ENCODE results near the gene CNPPD1.

CNPPD1 gene

DNA sequence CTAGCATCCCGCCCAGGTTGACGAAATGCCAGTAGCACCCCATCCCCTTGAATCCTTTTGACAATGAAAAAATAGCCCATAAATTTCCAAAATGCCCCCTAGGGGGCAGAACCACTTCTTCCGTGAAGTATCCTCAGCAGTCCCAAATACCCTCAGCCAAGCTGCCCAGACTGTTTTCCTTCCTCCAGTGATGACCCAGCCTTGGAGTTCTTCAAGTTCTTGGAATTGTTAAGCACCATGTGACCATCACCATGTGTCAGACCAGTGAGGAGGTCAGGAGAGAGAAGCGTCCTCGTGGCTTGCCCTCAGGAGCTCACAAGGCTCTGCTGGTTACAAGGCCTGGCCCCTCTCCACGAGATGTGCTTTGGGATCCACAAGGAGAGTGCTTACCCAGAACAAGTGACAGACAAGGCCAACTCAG, 5.5 kb downstream of the CNPPD1 start:
- peak; percentile 48 for DNase-seq (ENCODE audit: low read depth)
- TF ChIP-seq CTCF (IDR thresholded peaks at IDR 0.05; ENCODE audit: insufficient read depth, low read depth, low read length, missing control alignments): peak; percentile 67
- no peak overlapping the region for H3K4me3 ChIP-seq (ENCODE audit: low read depth, low read length)

DNA sequence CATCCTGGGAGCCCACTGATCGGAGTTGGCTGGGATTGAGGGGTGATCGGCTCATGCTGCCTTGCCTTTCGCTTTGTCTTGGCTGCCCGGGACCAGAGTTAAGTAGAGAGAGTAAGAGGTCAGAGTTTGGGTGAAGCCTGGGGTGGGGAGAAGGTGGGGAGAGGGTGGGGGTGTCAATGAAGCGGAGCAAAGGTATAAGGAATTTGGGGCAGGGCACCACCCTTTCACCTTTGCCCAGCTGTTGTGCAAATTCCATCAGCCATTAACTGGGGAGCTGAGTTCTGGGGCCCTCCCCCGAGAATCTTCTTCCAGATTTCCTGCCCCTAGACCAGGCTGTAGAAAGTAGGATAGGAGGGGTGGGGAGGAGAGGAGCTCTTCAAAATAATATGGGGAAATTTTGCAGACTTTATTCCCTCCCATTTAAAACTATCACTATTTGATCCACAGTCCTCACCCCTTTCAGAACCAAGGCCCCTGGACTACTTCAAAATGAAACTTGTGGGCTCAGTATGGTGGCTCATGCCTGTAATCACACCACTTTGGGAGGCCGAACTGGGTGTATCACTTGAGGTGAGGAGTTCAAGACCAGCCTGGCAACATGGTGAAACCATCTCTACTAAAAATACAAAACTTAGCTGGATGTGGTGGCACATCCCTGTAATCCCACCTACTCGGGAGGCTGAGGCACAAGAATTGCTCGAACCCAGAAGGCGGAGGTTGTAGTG, 6.6 kb downstream of the CNPPD1 start, which contains the start of gene SLC23A3:
TSS of gene SLC23A3 (minus strand) at position 100 of the 725 bp plus-strand sequence. CDS start at position 55, 45 bp downstream.
- H3K4me3 ChIP-seq (ENCODE audit: low read depth, low read length): no peak within 1 kb of the TSS
- TF ChIP-seq CTCF (IDR thresholded peaks at IDR 0.05; ENCODE audit: insufficient read depth, low read depth, low read length, missing control alignments): no peak
- DNase-seq (ENCODE audit: low read depth): no peak

- no peak for DNase-seq (ENCODE audit: low read depth)
Observed at GRCh38 chr2:219168932-219169331, 7.8 kb downstream of the CNPPD1 start.

GRCh38 chr2:219168526-219168925, 8.2 kb downstream of the CNPPD1 start:
- no peak overlapping the region for H3K4me3 ChIP-seq (ENCODE audit: low read depth, low read length)
- DNase-seq (ENCODE audit: low read depth): no peak
- TF ChIP-seq CTCF (IDR thresholded peaks at IDR 0.05; ENCODE audit: insufficient read depth, low read depth, low read length, missing control alignments): no peak

More at GRCh38 chr2:219168932-219169331, 7.8 kb downstream of the CNPPD1 start:
- no peak overlapping the region for H3K4me3 ChIP-seq (ENCODE audit: low read depth, low read length)
- TF ChIP-seq CTCF (IDR thresholded peaks at IDR 0.05; ENCODE audit: insufficient read depth, low read depth, low read length, missing control alignments): no peak

- no peak for TF ChIP-seq CTCF (IDR thresholded peaks at IDR 0.05; ENCODE audit: insufficient read depth, low read depth, low read length, missing control alignments)
- no peak for DNase-seq (ENCODE audit: low read depth)
- H3K4me3 ChIP-seq (ENCODE audit: low read depth, low read length): no peak overlapping the region
Observed at GRCh38 chr2:219167997-219168396, 8.7 kb downstream of the CNPPD1 start.

- H3K4me3 ChIP-seq (ENCODE audit: low read depth, low read length): no peak overlapping the region
- TF ChIP-seq CTCF (IDR thresholded peaks at IDR 0.05; ENCODE audit: insufficient read depth, low read depth, low read length, missing control alignments): no peak
- DNase-seq (ENCODE audit: low read depth): no peak
Observed at GRCh38 chr2:219165058-219165911, 11.4 kb downstream of the CNPPD1 start.
